Measurements from ENCODE around the gene ACO2.
A peak's percentile ranks its signal among the peaks of the same experiment; 100 is the strongest.

ACO2 gene

GRCh38 chr22:41524809-41525449 is 56.0 kb downstream of the ACO2 start:
- DNase-seq: peak; percentile 68

- DNase-seq: no peak
These were observed 56.7 kb downstream of the ACO2 start for GRCh38 chr22:41525450-41526225.

DNA sequence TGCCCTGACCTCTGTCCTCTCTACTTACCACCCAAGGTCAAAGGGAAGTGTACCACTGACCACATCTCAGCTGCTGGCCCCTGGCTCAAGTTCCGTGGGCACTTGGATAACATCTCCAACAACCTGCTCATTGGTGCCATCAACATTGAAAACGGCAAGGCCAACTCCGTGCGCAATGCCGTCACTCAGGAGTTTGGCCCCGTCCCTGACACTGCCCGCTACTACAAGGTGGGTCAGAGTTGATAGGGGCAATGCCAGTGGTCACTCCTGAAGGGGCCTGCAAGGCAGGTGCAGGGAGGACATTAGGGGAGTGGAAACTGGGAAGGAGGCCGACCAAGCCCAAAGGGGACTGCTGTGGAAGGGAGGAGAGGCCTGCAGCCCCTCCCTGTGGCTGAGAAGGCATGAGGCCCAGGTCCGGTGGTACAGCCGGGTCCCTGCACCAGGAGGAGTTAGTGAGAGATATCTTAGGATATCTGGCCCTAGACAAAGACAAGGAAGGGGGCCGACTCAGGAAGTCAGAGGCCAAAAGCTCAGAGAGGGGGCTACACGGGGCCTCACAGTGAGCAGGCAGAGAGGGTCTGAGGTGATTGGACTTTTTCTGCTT is 57.4 kb downstream of the ACO2 start:
- no peak for DNase-seq

GRCh38 chr22:41526830-41527799 is 58.2 kb downstream of the ACO2 start:
- peak; percentile 69 for DNase-seq

DNA sequence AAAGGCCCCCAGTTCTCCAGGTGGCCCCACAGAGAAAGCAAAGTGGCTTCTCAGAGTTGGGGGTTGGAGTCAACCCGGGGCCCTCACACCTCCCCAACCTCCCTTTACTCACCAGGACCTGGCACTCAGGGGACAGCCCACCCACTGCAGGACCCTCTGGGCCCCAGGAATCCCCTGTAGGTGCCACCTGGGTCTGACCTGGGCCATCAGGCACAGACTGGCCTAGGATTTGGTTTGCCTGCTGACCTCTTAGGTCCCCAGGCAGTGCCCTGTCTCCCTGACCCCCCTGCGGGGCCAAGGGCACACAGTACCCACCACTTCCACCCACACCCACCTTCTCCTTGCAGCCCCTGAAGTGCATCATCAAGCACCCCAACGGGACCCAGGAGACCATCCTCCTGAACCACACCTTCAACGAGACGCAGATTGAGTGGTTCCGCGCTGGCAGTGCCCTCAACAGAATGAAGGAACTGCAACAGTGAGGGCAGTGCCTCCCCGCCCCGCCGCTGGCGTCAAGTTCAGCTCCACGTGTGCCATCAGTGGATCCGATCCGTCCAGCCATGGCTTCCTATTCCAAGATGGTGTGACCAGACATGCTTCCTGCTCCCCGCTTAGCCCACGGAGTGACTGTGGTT is 59.3 kb downstream of the ACO2 start:
- DNase-seq: no peak

DNA sequence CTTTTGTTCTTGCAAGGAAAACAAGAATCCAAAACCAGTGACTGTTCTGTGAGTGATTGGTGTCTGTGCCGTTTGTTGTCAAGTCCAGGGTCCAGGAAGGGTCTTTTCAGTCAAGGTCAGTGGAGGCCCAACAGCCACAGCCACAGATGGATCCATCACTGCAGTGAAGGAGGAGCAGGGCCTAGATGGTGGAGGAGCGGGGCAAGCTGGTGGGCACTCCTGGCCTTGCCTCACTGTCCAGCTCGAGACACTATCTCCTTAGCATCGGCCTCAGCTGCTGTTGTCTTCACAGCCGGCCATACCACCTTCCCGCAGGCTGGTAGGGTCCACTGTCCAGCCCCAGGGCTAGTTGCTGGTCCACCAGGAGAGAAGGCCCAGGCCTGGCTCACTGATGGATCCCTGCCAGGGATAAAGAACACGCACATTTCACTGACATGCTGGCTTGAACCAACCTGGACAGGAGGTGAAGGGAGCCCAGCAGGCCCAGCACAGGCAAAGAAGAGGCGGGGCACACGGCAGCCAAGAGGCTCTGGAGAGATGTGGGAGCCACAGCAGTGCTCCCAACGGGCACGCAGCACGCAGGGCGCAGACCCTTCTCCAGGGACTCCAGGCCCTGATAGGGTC is 60.1 kb downstream of the ACO2 start:
- no peak for DNase-seq

DNA sequence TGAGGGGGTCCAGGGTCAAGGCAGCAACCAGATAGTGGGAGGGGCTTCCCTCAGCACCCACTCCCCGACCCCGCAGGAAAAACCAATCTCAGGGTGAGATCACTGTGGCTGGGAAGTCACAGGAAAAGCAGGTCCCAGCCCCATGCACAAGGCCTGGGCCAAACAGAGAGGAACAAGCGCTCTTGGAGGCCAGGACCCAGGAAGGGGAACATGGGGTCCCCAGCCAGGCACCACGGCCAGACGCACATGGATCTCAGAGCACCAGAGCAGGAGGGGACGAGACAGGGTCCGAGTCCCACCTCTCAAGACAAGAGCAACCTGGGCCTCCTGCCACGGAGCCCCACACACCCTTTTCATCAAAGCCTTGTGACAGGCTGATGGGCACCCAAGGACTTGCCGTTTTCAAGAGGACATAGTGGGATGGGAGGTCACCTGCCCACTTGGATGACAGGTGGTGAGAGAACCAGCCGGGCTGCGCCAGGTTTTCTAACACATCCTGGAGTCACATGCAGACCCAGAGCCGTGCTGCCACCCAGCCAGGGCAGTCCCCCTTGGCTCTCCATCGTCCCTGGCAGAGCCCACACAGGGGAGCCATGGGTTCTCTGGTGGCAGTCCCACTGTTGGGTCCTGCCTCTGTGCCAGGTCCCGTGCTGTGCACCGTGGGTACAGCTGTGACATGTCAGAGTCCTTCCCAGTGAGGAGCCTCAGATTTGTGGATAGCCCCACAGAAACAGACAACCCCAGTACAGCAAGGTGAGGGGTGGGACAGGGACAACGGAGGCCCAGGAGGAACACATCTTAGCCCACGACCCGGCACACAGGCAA is 62.2 kb downstream of the ACO2 start:
- DNase-seq: no peak

DNA sequence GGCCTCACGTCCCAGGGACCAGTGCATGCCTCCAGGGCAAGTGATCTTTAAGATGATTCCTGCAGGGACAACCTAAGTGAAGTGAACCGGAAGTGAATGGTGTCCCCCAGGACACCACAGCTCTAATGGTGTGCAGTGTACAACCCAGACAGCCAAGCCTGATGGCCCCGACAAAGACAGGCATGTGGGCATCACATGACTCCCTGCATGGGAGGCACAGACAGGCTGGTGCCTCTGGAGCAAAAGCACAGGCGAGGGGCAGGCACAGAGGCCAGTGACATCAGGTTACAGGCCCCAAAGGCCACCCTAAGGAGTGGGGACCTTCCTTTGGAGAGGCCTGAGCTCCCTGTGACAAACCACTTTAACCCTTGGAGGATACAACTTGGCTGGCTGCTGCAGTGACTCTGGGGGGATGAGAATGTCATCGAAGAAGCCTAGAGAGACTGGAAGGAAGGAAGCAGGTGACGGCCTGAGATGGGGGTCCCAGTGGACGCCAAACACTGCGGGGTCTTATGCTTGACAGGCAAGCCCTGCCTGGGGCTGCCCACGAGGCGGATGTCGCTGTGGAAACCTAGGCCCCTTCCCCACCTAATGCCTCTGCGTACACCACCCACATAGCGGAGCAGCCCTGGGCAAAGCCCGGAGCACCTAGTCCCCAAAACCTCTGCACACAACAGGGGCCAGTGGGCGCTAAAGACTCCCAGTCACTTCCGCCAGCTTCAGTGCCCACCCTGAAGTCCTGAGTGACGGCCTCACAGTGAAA is 63.0 kb downstream of the ACO2 start:
- no peak for DNase-seq

GRCh38 chr22:41532908-41533825 is 64.2 kb downstream of the ACO2 start:
- DNase-seq: peak; percentile 79

GRCh38 chr22:41534219-41534618 is 65.3 kb downstream of the ACO2 start:
- DNase-seq: no peak

DNA sequence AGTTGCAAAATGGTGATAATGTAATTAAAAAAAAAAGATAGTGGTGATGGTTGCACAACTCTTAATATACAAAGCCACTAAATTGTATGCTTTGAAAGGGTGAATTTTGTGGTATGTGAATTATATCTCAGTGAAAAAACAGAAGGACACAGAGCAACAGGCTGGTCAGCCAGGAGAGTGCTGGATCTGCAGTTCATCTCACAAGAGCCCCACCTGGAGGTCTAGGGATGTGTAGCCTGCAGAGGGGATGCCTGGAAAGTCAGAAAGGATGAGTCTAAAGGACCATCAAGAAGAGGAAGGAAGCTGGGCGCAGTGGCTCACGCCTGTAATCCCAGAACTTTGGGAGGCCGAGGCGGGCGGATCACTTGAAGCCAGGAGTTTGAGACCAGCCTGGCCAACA is 66.3 kb downstream of the ACO2 start:
- DNase-seq: no peak

GRCh38 chr22:41537203-41537602 is 68.3 kb downstream of the ACO2 start:
- DNase-seq: no peak

- DNase-seq: no peak
These were observed 69.7 kb downstream of the ACO2 start for GRCh38 chr22:41538583-41538982.

DNA sequence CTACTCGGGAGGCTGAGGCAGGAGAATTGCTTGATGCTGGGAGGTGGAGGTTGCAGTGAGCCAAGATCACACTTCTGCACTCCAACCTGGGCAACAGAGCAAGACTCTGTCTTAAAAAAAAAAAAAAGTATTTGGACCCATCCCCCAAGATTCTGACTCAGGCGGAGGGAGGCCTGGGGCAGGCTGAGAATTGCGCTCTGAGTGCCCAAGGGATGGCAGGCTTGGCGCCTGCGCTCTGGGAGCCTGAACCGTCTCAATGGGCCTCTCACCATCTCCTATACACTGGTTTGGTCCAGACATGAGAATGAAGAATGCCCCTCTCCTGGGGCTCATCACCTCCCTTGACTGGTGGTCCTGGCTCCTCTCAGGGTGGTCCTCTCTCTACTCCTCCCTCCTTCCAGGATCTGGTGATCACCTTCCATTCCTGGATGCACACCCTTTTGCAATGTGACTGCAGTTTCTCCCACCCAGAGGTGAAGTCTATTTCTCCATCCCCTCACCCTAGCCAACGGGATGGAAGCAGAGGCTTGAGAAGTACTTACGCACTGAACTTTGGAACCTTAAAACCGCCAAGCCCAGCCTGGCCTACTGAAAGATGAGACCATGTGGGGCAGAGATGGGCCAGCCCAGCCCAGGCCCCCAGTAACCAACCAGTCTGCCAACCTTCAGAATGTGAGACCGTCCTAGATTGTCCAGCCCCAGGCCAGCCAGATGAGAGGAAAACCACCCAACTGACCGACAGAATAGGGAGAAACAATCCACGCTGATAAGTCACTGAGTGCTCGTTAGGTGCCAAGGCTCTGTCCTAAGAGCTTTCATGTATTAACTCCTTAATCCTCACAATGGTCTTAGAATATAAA is 70.5 kb downstream of the ACO2 start:
- no peak for DNase-seq

DNA sequence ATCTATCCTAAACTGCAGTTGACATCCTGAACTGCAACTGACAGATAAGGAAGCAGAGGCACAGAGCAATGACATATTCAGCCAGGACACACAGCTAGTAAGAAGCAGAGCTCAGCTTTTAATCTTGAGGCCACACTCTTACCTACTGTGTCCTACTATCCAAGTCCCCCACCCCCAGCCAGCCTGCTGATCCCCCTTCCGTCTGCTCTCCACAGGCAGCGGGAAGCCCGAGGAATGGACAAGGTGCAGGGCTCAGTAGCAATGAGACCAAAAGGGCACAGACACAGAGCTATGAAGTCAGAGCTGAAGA is 71.0 kb downstream of the ACO2 start:
- no peak for DNase-seq

- DNase-seq: no peak
These were observed 71.4 kb downstream of the ACO2 start for GRCh38 chr22:41540365-41540764.

- no peak for DNase-seq
These were observed 72.6 kb downstream of the ACO2 start for GRCh38 chr22:41541484-41541883.

DNA sequence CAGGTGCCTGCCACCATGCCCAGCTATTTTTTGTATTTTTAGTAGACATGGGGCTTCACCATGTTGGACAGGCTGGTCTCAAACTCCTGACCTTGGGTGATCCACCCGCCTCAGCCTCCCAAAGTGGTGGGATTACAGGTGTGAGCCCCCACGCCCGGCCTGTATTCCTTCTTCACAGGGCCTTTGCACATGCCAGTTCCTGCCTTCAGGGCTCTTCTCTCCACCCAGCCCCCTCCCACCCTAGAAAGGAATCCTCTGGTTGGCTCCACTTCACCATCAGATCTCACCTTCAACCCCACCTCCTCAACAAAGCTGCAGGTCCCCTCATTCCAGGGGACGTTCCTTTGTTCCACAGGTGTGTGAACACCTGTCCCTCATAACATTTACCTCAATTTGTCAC is 73.3 kb downstream of the ACO2 start:
- no peak for DNase-seq
